HG02970 (cell line): ENCODE data around the gene DOCK9.

Experiments used
- ATAC-seq: cut with Tn5 transposase; IDR thresholded peaks from one replicate; pipeline ENCODE4 v1.9.1; 2021; ENCODE audit warnings: mild to moderate bottlenecking, moderate library complexity, moderate number of reproducible peaks; ENCODE audit not compliant: unreplicated experiment, low FRiP score

The DOCK9 gene

GRCh38 chr13:98977568-98978265 is at the start of gene DOCK9:
TSS of gene DOCK9 (minus strand) at chr13:98978064. CDS start at chr13:98977909, 155 bp downstream.
- no peak for ATAC-seq

GRCh38 chr13:99027260-99027659 is 49.4 kb upstream of the DOCK9 start:
- no peak for ATAC-seq

- no peak for ATAC-seq
These were observed 45.1 kb upstream of the DOCK9 start for GRCh38 chr13:99022941-99023340.

GRCh38 chr13:99018418-99019180 is 40.7 kb upstream of the DOCK9 start:
- ATAC-seq, result no peak

- ATAC-seq, result no peak
These were observed 38.0 kb upstream of the DOCK9 start for GRCh38 chr13:99015606-99016490.

- ATAC-seq, result no peak
These were observed 36.7 kb upstream of the DOCK9 start for GRCh38 chr13:99014522-99014921.

- ATAC-seq, result no peak
These were observed 36.1 kb upstream of the DOCK9 start for GRCh38 chr13:99013951-99014350.

GRCh38 chr13:99012539-99012938 is 34.7 kb upstream of the DOCK9 start:
- no peak for ATAC-seq

GRCh38 chr13:99009987-99010551 is 32.2 kb upstream of the DOCK9 start:
- no peak for ATAC-seq

GRCh38 chr13:99008577-99008976 is 30.7 kb upstream of the DOCK9 start:
- ATAC-seq, result no peak

- ATAC-seq, result no peak
These were observed 29.6 kb upstream of the DOCK9 start for GRCh38 chr13:99007414-99007986.

GRCh38 chr13:99005609-99006008 is 27.7 kb upstream of the DOCK9 start:
- no peak for ATAC-seq

- ATAC-seq, result no peak
These were observed 27.1 kb upstream of the DOCK9 start for GRCh38 chr13:99004978-99005377.

- no peak for ATAC-seq
These were observed 26.1 kb upstream of the DOCK9 start for GRCh38 chr13:99003851-99004471.

GRCh38 chr13:99003186-99003585 is 25.3 kb upstream of the DOCK9 start:
- ATAC-seq, result no peak

- no peak for ATAC-seq
These were observed 24.4 kb upstream of the DOCK9 start for GRCh38 chr13:99002172-99002710.

GRCh38 chr13:99000137-99000536 is 22.3 kb upstream of the DOCK9 start:
- ATAC-seq, result no peak

- no peak for ATAC-seq
These were observed 21.7 kb upstream of the DOCK9 start for GRCh38 chr13:98999639-98999952.

- ATAC-seq, result no peak
These were observed 21.2 kb upstream of the DOCK9 start for GRCh38 chr13:98998831-98999638.
